Astrocyte (in vitro differentiated cells and primary cell): ENCODE results near the gene GLRB. TPM values are rescaled to one million over a fixed set of nuclear protein-coding genes. Genes with fewer than 3 reads are reported as not detected.

ENCODE experiments used
- total RNA-seq: library from RNA; stranded (reverse); gene quantifications from 2 replicates; pipeline ENCODE4 v1.2.1, GENCODE V29; 2021

GLRB gene
- total RNA-seq, 1 donor from 2014 or later, result 5.7 TPM

Other genes with a start within 250 kb of the GLRB start
- gene PDGFC, start 104.4 kb upstream of the GLRB start, total RNA-seq, result 167 and 188 TPM in 2 replicates
- not detected in 2 replicates for gene GRIA2, start 144.6 kb downstream of the GLRB start, total RNA-seq